Muscle layer of duodenum (tissue), 2 donors: ENCODE results near the gene UBLCP1.
"Not testable (repeated sequence)": the region's sequence is repeated elsewhere in the genome, so short reads cannot be mapped to it uniquely, and the experiment has no call there.

Experiments used
- H3K27ac ChIP-seq: one replicate; pipeline ENCODE4 v1.7.0; 2013; ENCODE audit warnings: mild to moderate bottlenecking, low read length
- H3K27me3 ChIP-seq: one replicate; pipeline ENCODE4 v1.7.0; 2013; ENCODE audit warnings: low read depth, mild to moderate bottlenecking, control low read depth, low read length
- H3K36me3 ChIP-seq, 2 donors: one replicate each; pipeline ENCODE4 v1.7.0; 2013; ENCODE audit warnings: low read length in 2 of 2, control low read depth in 1 of 2, mild to moderate bottlenecking in 1 of 2; ENCODE audit not compliant: insufficient read depth in 2 of 2, control insufficient read depth in 1 of 2
- H3K4me1 ChIP-seq, 2 donors: one replicate each; pipeline ENCODE4 v1.7.0; 2013; ENCODE audit warnings: low read length in 2 of 2, mild to moderate bottlenecking in 2 of 2, control low read depth in 1 of 2, moderate library complexity in 1 of 2; ENCODE audit not compliant: insufficient read depth in 2 of 2, control insufficient read depth in 1 of 2
- H3K4me3 ChIP-seq, 2 donors: one replicate each; pipeline ENCODE4 v1.7.0; 2013; ENCODE audit warnings: low read length in 2 of 2, low read depth in 1 of 2, mild to moderate bottlenecking in 1 of 2
- H3K9me3 ChIP-seq, 2 donors: one replicate each; pipeline ENCODE4 v1.7.0; 2013; ENCODE audit warnings: low read length in 2 of 2, control low read depth in 1 of 2, mild to moderate bottlenecking in 1 of 2; ENCODE audit not compliant: control insufficient read depth in 1 of 2
- donor health status: healthy.

UBLCP1 gene

DNA sequence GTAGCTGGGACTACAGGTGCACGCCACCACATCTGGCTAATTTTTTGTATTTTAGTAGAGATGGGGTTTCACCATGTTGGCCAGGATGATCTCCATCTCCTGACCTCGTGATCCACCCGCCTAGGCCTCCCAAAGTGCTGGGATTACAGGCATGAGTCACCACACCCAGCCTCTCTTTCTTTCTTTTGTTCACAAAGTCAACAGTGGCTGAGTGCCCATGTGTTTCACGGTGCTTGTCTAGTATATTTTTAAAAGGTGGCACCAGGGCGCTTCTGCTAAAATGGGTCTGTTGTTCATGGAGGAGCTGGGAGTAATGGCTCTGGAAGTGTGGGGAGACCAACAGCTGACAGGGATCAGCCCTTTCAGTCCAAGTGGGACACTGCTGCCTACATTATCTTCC is 35.0 kb upstream of the UBLCP1 start:
- not testable (repeated sequence) for H3K9me3 ChIP-seq, H3K4me1 ChIP-seq, H3K27ac ChIP-seq

DNA sequence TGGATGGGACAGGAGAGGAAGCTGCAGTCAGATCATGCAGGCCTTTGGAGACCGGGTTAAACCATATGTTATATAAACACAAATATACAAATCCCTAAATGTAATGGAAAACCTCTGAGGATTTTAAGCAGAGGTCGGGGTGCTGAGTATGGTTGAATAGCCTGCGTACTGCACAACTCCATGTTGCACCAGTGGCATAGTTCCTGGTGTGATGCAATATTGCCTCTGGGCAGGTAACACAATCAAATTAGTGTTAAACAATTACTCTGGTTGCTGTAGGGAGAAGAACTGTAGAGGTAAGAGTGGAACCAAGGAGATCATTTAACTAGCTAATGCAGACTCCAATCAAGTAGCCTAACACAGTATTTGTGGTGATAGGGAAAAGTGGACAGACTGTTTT is 32.4 kb upstream of the UBLCP1 start:
- H3K9me3 ChIP-seq: no peaks in the 10 kb centered on the region
- H3K36me3 ChIP-seq: no peaks in the 10 kb centered on the region
- H3K27me3 ChIP-seq: no peaks in the 10 kb centered on the region
- no peak overlapping the region for H3K4me3 ChIP-seq
- no peaks in the 10 kb centered on the region for H3K4me1 ChIP-seq
- H3K27ac ChIP-seq: no peak overlapping the region

More for the DNA sequence above, 35.0 kb upstream of the UBLCP1 start:
- H3K27me3 ChIP-seq, H3K36me3 ChIP-seq, H3K4me3 ChIP-seq: not testable (repeated sequence)

- Histone ChIP-seq H3K4me1 (no peaks in the 10 kb centered on the region), H3K27ac (no peak overlapping the region), H3K4me3 (no peak overlapping the region), H3K9me3 (no peaks in the 10 kb centered on the region), H3K36me3 (no peaks in the 10 kb centered on the region), H3K27me3 (no peaks in the 10 kb centered on the region)
These were observed 31.9 kb upstream of the UBLCP1 start for GRCh38 chr5:159231167-159231566.

DNA sequence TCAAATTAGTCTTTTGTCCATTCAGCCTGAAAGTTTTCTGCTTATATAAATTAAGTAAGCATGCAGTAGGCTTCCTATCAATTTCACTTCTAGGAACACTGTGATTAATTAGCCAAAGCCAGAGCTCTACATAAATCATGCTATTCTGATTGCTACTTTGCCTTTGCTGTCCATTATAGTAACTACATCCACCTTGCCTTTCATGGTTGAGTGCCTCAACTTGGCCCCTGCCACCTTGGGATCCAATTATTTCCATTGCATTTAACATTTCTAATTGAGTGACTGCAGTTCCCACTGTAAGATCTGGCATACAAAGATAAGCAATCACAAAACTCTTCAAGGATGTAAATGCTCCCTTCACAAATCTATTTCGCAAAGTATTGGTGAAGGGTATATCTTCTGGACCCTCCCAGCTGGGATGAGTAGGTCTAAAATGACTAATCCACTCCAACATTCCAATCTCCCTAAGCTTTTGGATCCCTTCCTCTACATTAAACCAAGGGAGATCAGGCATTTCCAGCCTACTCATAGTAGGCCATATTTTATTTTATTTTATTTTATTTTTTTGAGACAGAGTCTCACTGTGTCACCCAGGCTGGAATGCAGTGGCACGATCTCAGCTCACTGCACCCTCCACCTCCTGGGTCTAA is 27.1 kb upstream of the UBLCP1 start:
- not testable (repeated sequence) for H3K4me1 ChIP-seq, H3K9me3 ChIP-seq, H3K4me3 ChIP-seq, H3K27me3 ChIP-seq, H3K36me3 ChIP-seq, H3K27ac ChIP-seq

- H3K4me1 ChIP-seq: no peaks in the 10 kb centered on the region
- H3K4me3 ChIP-seq: no peak overlapping the region
- H3K27me3 ChIP-seq: no peaks in the 10 kb centered on the region
- H3K36me3 ChIP-seq: no peaks in the 10 kb centered on the region
- no peak overlapping the region for H3K27ac ChIP-seq
- no peaks in the 10 kb centered on the region for H3K9me3 ChIP-seq
These were observed 22.7 kb upstream of the UBLCP1 start for GRCh38 chr5:159240301-159240870.

DNA sequence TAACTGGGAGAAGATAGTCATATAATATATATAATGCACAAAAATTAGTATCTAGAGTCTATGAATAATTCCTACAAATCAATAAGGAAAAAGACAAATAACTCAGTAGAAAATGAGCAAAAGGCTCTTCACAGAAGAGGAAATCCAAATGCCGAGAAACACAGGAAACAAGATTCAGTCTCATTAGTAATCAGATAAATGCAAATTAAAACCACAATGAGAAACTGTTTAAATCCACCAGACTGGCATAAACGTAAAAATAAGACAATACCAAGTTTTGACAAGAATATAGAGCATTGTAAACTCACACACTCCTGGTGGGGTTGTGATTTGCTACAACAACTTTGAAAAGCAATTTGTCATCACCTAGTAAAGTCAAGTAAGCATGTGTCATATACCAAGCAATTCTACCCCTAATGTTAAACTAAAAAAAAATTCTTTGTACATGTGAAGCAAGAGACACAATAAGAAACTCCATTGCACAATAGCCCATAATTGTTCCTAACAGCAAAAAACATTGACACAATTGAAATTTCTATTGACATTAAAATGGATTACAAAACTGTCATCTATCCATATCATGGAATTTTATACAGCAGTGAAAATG is 21.0 kb upstream of the UBLCP1 start:
- Histone ChIP-seq H3K27me3 (no peaks in the 10 kb centered on the region), H3K36me3 (no peaks in the 10 kb centered on the region), H3K9me3 (no peaks in the 10 kb centered on the region), H3K4me3 (no peak overlapping the region), H3K4me1 (no peaks in the 10 kb centered on the region), H3K27ac (no peak overlapping the region)

DNA sequence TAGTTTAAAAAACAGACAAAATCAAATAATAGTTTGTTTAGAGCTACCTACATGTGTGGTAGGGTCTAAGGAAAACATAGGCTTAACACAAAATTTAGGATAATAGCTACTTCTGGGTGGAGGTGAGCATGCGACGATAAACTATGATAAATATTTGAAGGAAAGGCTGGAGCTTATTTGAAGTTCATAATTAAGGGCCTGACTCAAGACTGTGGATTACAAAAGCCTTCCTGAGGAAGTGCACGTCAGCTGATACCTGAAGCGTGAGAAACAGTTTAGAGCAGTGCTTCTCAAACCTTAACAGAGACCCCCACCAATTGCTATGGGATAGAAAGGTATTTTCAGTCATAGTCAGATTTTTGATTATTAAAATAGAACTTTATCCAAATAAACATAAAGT is 20.4 kb upstream of the UBLCP1 start:
- Histone ChIP-seq H3K4me1 (no peaks in the 10 kb centered on the region), H3K36me3 (no peaks in the 10 kb centered on the region), H3K9me3 (no peaks in the 10 kb centered on the region), H3K27ac (no peak overlapping the region), H3K4me3 (no peak overlapping the region), H3K27me3 (no peaks in the 10 kb centered on the region)

DNA sequence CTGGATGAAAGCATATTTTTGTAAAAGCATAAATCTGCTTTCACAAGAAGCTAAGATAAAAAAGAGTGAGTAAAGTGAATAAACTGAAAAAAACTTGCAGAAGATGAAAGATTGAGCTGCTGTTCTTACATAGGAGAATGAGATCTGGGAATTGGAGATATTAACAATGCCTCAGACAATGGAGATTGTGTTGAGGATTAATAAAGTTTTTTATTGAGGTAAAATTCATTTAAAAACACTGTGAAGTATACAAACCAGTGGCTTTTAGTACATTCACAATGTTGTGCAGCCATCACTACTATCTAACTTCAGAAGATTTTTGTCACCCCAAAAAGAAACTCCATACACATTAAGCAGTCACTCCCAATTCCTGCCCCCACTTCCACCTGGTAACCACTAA is 19.7 kb upstream of the UBLCP1 start:
- H3K4me1 ChIP-seq: no peaks in the 10 kb centered on the region
- H3K27ac ChIP-seq: no peak overlapping the region

DNA sequence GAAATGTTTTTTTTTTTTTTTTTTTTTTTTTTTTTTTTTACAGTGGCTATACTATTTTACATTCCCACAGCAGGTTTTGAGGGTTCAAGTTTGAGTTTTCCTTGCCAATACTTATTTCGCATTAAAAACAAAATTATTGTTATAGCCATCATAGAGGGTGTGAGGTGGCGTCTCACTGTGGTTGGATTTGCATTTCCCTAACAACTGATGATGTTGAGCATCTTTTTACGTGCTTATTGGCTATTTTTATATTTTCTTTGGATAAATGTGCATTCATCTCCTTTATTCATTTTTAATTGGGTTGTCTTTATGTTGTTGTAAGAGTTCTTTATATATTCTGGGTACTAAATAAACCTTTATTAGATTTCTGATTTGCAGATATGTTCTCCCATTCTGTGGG is 18.9 kb upstream of the UBLCP1 start:
- no peaks in the 10 kb centered on the region for H3K9me3 ChIP-seq
- H3K4me1 ChIP-seq: no peaks in the 10 kb centered on the region
- H3K27ac ChIP-seq: no peak overlapping the region
- H3K4me3 ChIP-seq: no peak overlapping the region
- H3K27me3 ChIP-seq: no peaks in the 10 kb centered on the region
- no peaks in the 10 kb centered on the region for H3K36me3 ChIP-seq

More for the DNA sequence above, 19.7 kb upstream of the UBLCP1 start:
- H3K27me3 ChIP-seq: no peaks in the 10 kb centered on the region
- H3K4me3 ChIP-seq: no peak overlapping the region
- no peaks in the 10 kb centered on the region for H3K9me3 ChIP-seq
- H3K36me3 ChIP-seq: no peaks in the 10 kb centered on the region

- Histone ChIP-seq H3K27ac (no peak overlapping the region), H3K36me3 (no peaks in the 10 kb centered on the region), H3K9me3 (no peaks in the 10 kb centered on the region), H3K4me1 (no peaks in the 10 kb centered on the region), H3K27me3 (no peaks in the 10 kb centered on the region), H3K4me3 (no peak overlapping the region)
These were observed 18.2 kb upstream of the UBLCP1 start for GRCh38 chr5:159244890-159245289.

- no peaks in the 10 kb centered on the region for H3K36me3 ChIP-seq
- no peak overlapping the region for H3K27ac ChIP-seq
- H3K9me3 ChIP-seq: no peaks in the 10 kb centered on the region
These were observed 13.9 kb upstream of the UBLCP1 start for GRCh38 chr5:159249158-159249557.

GRCh38 chr5:159252195-159252594 is 10.9 kb upstream of the UBLCP1 start:
- Histone ChIP-seq H3K36me3 (no peaks in the 10 kb centered on the region), H3K4me1 (no peaks in the 10 kb centered on the region), H3K4me3 (no peak overlapping the region), H3K9me3 (no peaks in the 10 kb centered on the region), H3K27ac (no peak overlapping the region), H3K27me3 (no peaks in the 10 kb centered on the region)

More at GRCh38 chr5:159249158-159249557, 13.9 kb upstream of the UBLCP1 start:
- H3K4me3 ChIP-seq: no peak overlapping the region
- no peaks in the 10 kb centered on the region for H3K27me3 ChIP-seq
- no peaks in the 10 kb centered on the region for H3K4me1 ChIP-seq
